Smooth muscle cell (in vitro differentiated cells): ENCODE measurements around the gene DLL4. TPM values are rescaled to one million over a fixed set of nuclear protein-coding genes. Genes with fewer than 3 reads are reported as not detected.

ENCODE experiments used
- DNase-seq: peaks from one replicate; lab custom pipeline; 2025; ENCODE audit not compliant: unreplicated experiment; lab: John Stamatoyannopoulos, UW
- H2AFZ ChIP-seq: fragments of 200-600 bp; sonication (generic); 2 replicates; pipeline ENCODE4 v1.6.0; 2016; ENCODE audit warnings: antibody characterized with exemption, low read depth, mild to moderate bottlenecking
- H3F3A ChIP-seq: fragments of 200-600 bp; sonication (generic); 2 replicates; pipeline ENCODE4 v1.6.0; 2017; ENCODE audit warnings: antibody characterized with exemption, low read depth
- H3K27ac ChIP-seq: fragments of 200-600 bp; sonication (generic); 2 replicates; pipeline ENCODE4 v1.5.1; 2016; ENCODE audit warnings: low read depth, mild to moderate bottlenecking
- H3K27me3 ChIP-seq: fragments of 200-600 bp; sonication (generic); 2 replicates; pipeline ENCODE4 v1.6.1; 2016; ENCODE audit warnings: low read depth, mild to moderate bottlenecking
- H3K36me3 ChIP-seq: fragments of 200-600 bp; sonication (generic); 2 replicates; pipeline ENCODE4 v1.5.1; 2016; ENCODE audit warnings: low read depth
- H3K4me1 ChIP-seq: fragments of 200-600 bp; sonication (generic); 2 replicates; pipeline ENCODE4 v1.5.1; 2016; ENCODE audit warnings: low read depth
- H3K4me2 ChIP-seq: fragments of 200-600 bp; sonication (generic); 2 replicates; pipeline ENCODE4 v1.6.0; 2016; ENCODE audit warnings: mild to moderate bottlenecking
- H3K4me3 ChIP-seq: fragments of 200-600 bp; sonication (generic); 2 replicates; pipeline ENCODE4 v1.5.1; 2016; ENCODE audit warnings: mild to moderate bottlenecking
- H3K79me2 ChIP-seq: fragments of 200-600 bp; sonication (generic); 2 replicates; pipeline ENCODE4 v1.6.0; 2016; ENCODE audit warnings: low read depth, mild to moderate bottlenecking
- H3K9ac ChIP-seq: fragments of 200-600 bp; sonication (generic); 2 replicates; pipeline ENCODE4 v1.6.0; 2016; ENCODE audit warnings: low read depth
- H3K9me3 ChIP-seq: fragments of 200-600 bp; sonication (generic); replicated peaks from 2 replicates; pipeline ENCODE4 v1.5.1; 2016; ENCODE audit warnings: low read depth
- H4K20me1 ChIP-seq: fragments of 200-600 bp; sonication (generic); 2 replicates; pipeline ENCODE4 v1.6.0; 2016; ENCODE audit warnings: low read depth
- WGBS: methylation state at CpG from one replicate; pipeline ENCODE4 v1.1.7; 2016; ENCODE audit warnings: low lambda C conversion rate; 5-methylcytosine and 5-hydroxymethylcytosine counted together
- polyA plus RNA-seq: library from polyadenylated mRNA; unstranded; fragments of >200 nt; fragmentation: Nextera tagmentation; extraction: Ambion mirVana; gene quantifications from 2 replicates; pipeline ENCODE4 v1.2.1, GENCODE V29; 2016
- total RNA-seq: library from RNA; depleted of rRNA; stranded (reverse); fragments of >200 nt; gene quantifications from 2 replicates; pipeline ENCODE4 v1.2.3, GENCODE V29; 2014
- TF ChIP-seq, protein P1 (sequence below): fragments of 200-600 bp; sonication (generic); IDR thresholded peaks from 2 replicates; pipeline ENCODE4 v1.5.1; 2017; ENCODE audit warnings: borderline replicate concordance, mild to moderate bottlenecking, antibody characterized with exemption; ENCODE audit not compliant: insufficient read depth, poor library complexity, severe bottlenecking

The DLL4 gene
- total and polyA plus RNA-seq, 2 experiments from 2014 or later = not detected

DNA sequence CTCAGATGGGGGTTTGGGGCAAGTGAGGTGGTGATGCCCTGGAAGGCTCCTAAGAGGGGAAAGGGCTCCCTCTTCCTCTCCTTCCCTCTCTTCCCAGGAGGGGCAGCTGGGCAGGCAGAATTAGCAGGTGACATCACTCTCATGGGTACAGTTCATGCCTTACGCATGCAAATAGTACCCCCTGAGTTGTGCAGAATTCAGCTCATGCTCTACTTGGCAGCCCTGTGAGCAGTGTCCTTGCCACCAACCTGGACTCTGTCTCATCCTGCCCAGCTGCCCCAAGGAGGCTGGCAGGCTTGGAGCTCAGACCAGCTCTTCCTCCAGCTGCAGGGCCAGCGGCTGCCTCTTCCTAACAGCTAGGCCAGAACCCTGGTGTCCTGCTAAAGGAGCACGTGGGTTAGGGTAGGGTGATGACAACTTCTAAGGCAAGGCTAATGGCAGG, 27.4 kb downstream of the DLL4 start:
- Histone ChIP-seq H3K9me3 (no peaks in the 10 kb centered on the region), H3F3A (peaks cover 3% of the 10 kb centered on the region), H2AFZ (no peak overlapping the region), H3K27me3 (no peaks in the 10 kb centered on the region), H3K36me3 (no peaks in the 10 kb centered on the region), H3K4me1 (peaks cover 6% of the 10 kb centered on the region), H3K27ac (no peak overlapping the region), H3K9ac (no peak overlapping the region), H3K79me2 (peaks cover 29% of the 10 kb centered on the region), H4K20me1 (peaks cover 31% of the 10 kb centered on the region), H3K4me2 (peak overlapping the region; percentile 75), H3K4me3 (no peak overlapping the region)
- no peak for DNase-seq
- 94% methylated on average over 3 of the region's 3 CpGs for WGBS
- TF ChIP-seq, protein P1, sequence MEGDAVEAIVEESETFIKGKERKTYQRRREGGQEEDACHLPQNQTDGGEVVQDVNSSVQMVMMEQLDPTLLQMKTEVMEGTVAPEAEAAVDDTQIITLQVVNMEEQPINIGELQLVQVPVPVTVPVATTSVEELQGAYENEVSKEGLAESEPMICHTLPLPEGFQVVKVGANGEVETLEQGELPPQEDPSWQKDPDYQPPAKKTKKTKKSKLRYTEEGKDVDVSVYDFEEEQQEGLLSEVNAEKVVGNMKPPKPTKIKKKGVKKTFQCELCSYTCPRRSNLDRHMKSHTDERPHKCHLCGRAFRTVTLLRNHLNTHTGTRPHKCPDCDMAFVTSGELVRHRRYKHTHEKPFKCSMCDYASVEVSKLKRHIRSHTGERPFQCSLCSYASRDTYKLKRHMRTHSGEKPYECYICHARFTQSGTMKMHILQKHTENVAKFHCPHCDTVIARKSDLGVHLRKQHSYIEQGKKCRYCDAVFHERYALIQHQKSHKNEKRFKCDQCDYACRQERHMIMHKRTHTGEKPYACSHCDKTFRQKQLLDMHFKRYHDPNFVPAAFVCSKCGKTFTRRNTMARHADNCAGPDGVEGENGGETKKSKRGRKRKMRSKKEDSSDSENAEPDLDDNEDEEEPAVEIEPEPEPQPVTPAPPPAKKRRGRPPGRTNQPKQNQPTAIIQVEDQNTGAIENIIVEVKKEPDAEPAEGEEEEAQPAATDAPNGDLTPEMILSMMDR = no peak

DNA sequence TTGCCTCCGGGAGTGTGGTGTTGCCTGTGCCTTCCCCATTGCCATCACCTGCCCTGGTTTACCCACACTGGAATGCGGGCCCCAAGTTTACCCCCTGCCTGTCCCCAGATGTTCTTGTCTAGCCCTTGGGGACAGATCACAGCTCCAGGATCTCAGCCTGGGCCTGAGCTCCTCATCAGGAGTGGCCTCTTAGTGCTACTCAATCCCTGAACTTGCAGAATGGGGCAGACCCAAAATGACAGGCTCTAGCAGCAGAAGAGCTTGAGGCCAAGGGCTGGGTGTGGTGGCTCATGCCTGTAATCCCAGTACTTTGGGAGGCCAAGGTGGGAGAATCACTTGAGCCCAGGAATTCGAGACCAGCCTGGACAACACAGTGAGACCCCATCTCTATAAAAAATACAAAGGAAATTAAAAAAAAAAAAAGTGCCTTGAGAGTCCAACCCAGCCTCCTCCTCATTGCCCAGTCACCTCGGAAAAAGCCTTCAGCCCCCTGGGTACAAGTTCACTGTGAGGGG, 28.0 kb downstream of the DLL4 start:
- no peaks in the 10 kb centered on the region for H3K9me3 ChIP-seq
- peaks cover 31% of the 10 kb centered on the region for H4K20me1 ChIP-seq
- no peak overlapping the region for H3K4me2 ChIP-seq
- peaks cover 3% of the 10 kb centered on the region for H3F3A ChIP-seq
- H3K27me3 ChIP-seq = no peaks in the 10 kb centered on the region
- TF ChIP-seq, protein P1 = no peak
- peaks cover 29% of the 10 kb centered on the region for H3K79me2 ChIP-seq
- no peaks in the 10 kb centered on the region for H3K36me3 ChIP-seq
- no peak overlapping the region for H3K9ac ChIP-seq
- H3K4me1 ChIP-seq = peaks cover 6% of the 10 kb centered on the region
- no peak for DNase-seq
- 95% methylated on average over 4 of the region's 4 CpGs for WGBS
- H3K27ac ChIP-seq = no peak overlapping the region
- H2AFZ ChIP-seq = no peak overlapping the region
- H3K4me3 ChIP-seq = no peak overlapping the region

DNA sequence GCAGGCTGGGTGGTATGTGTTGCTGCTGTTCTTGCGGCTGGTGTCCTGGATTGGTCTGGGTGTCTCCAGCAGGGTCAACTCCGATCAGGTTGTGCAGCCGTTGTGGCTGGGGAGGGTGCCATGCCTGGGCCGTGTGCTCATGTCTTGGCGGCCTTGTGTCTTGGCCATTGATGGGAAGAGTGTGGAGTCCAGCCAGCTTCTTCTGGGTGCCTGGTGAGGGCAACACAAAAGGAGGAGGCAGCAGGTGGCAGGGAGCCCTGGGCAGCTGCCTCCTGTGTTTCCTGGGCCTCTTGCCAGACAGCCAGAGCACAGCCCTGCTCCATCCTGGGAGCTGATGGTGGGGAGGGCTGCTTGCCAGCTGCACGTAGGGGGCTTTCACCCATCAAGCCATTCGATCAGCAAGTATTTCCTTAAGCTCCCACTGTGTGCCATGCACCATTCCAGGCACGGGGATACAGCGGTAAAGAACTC, 28.5 kb downstream of the DLL4 start:
- H2AFZ ChIP-seq = no peak overlapping the region
- H4K20me1 ChIP-seq = peaks cover 31% of the 10 kb centered on the region
- no peaks in the 10 kb centered on the region for H3K36me3 ChIP-seq
- DNase-seq = no peak
- H3K27ac ChIP-seq = no peak overlapping the region
- peaks cover 29% of the 10 kb centered on the region for H3K79me2 ChIP-seq
- H3F3A ChIP-seq = peaks cover 3% of the 10 kb centered on the region
- peaks cover 6% of the 10 kb centered on the region for H3K4me1 ChIP-seq
- no peak overlapping the region for H3K4me2 ChIP-seq
- no peak overlapping the region for H3K9ac ChIP-seq
- H3K9me3 ChIP-seq = no peaks in the 10 kb centered on the region
- no peak overlapping the region for H3K4me3 ChIP-seq
- WGBS = 85% methylated on average over 9 of the region's 9 CpGs
- no peaks in the 10 kb centered on the region for H3K27me3 ChIP-seq
- TF ChIP-seq, protein P1 = no peak

DNA sequence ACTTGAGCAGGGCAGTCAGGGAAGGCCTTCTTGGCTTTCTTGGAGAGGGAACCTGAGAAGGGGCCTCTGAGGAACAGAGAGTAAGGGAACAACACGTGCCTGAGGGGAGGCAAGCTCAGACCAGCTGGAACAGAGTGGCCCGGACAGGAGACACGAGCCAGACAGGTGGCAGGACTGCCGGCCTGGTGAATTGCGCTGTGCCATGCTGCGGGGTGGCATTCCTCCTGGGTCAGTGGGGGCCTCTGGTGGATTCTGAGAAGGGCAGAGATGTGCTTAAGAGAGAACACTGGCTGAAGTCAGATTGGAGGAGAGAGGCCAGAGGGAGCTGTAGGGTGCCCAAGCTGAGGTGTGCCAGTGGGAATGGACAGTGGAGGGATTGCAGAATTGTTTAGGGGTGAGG, 29.0 kb downstream of the DLL4 start:
- Histone ChIP-seq H3K79me2 (peaks cover 29% of the 10 kb centered on the region), H3K4me3 (no peak overlapping the region), H3K36me3 (no peaks in the 10 kb centered on the region), H3K27me3 (no peaks in the 10 kb centered on the region), H2AFZ (no peak overlapping the region), H3F3A (peaks cover 3% of the 10 kb centered on the region), H3K4me1 (peaks cover 6% of the 10 kb centered on the region), H4K20me1 (peaks cover 31% of the 10 kb centered on the region), H3K9ac (no peak overlapping the region), H3K4me2 (no peak overlapping the region), H3K9me3 (no peaks in the 10 kb centered on the region), H3K27ac (no peak overlapping the region)
- DNase-seq = no peak
- 92% methylated on average over 6 of the region's 6 CpGs for WGBS
- TF ChIP-seq, protein P1 = no peak
